ENCODE measurements around the gene CDS1.

DNA sequence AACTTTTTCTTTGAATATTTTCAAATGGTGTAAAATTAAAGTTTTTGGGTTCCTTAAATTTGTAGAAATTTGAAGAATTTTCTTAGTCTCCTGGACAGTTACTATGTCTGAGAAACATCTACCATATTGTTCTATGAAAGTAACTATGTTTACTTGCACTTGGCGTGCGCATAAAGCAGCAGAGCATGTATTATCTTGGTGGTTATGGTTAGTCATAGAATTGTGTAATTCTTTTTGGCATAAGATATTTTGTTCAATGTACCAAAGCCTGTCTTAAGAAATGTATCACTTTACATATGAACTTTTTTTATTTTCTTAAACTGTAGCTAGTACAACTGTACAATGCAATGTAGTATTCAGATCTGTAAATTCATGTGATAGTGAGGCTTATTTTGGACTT lies 49.2 kb downstream of the CDS1 start:
- TF ChIP-seq, protein P1, sequence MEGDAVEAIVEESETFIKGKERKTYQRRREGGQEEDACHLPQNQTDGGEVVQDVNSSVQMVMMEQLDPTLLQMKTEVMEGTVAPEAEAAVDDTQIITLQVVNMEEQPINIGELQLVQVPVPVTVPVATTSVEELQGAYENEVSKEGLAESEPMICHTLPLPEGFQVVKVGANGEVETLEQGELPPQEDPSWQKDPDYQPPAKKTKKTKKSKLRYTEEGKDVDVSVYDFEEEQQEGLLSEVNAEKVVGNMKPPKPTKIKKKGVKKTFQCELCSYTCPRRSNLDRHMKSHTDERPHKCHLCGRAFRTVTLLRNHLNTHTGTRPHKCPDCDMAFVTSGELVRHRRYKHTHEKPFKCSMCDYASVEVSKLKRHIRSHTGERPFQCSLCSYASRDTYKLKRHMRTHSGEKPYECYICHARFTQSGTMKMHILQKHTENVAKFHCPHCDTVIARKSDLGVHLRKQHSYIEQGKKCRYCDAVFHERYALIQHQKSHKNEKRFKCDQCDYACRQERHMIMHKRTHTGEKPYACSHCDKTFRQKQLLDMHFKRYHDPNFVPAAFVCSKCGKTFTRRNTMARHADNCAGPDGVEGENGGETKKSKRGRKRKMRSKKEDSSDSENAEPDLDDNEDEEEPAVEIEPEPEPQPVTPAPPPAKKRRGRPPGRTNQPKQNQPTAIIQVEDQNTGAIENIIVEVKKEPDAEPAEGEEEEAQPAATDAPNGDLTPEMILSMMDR (IDR thresholded peaks at IDR 0.05): no peak
- TF ChIP-seq POLR2AphosphoS5 (IDR thresholded peaks at IDR 0.05; ENCODE audit: insufficient read depth in 1 of 2, low read depth in 1 of 2): peak in 1 of 2 donors; percentile 83
- no peak for TF ChIP-seq POLR2A (IDR thresholded peaks at IDR 0.05)
